HepG2 (cell line): Measurements from ENCODE around the gene FURIN. TPM values are rescaled to one million over a fixed set of nuclear protein-coding genes. Genes with fewer than 3 reads are reported as not detected.

Source experiments
- ARID4A ChIP-seq: sonication (generic); formaldehyde crosslinking; IDR thresholded peaks from 2 replicates; pipeline ENCODE4 v1.5.0; 2020; ENCODE audit warnings: mild to moderate bottlenecking, missing genetic modification reagents, borderline replicate concordance
- ATF2 ChIP-seq: sonication (generic); formaldehyde crosslinking; IDR thresholded peaks from 2 replicates; pipeline ENCODE4 v1.4.0; 2020; ENCODE audit warnings: missing genetic modification reagents
- DNMT1 ChIP-seq: sonication (generic); formaldehyde crosslinking; IDR thresholded peaks from 2 replicates; pipeline ENCODE4 v1.5.1; 2020; ENCODE audit warnings: mild to moderate bottlenecking, missing genetic modification reagents
- HOXA7 ChIP-seq: sonication (generic); formaldehyde crosslinking; IDR thresholded peaks from 2 replicates; pipeline ENCODE4 v1.8.1; 2022; ENCODE audit warnings: mild to moderate bottlenecking, missing genetic modification reagents, moderate library complexity
- SNAI1 ChIP-seq: sonication (generic); formaldehyde crosslinking; IDR thresholded peaks from 2 replicates; pipeline ENCODE4 v1.5.0; 2020; ENCODE audit warnings: mild to moderate bottlenecking, missing genetic modification reagents, borderline replicate concordance
- SOX5 ChIP-seq: IDR thresholded peaks from 2 replicates; pipeline ENCODE4 v1.6.1; 2016; ENCODE audit warnings: borderline replicate concordance
- ZNF30 ChIP-seq: sonication (generic); formaldehyde crosslinking; IDR thresholded peaks from 2 replicates; pipeline ENCODE4 v1.5.0; 2020; ENCODE audit warnings: mild to moderate bottlenecking, missing genetic modification reagents
- ZNF333 ChIP-seq: sonication (generic); formaldehyde crosslinking; IDR thresholded peaks from 2 replicates; pipeline ENCODE4 v1.4.0; 2020; ENCODE audit warnings: mild to moderate bottlenecking, missing genetic modification reagents, borderline replicate concordance
- ZNF709 ChIP-seq: sonication (generic); formaldehyde crosslinking; IDR thresholded peaks from 2 replicates; pipeline ENCODE4 v1.5.0; 2020; ENCODE audit warnings: mild to moderate bottlenecking, missing genetic modification reagents
- ZNF740 ChIP-seq: sonication (generic); formaldehyde crosslinking; IDR thresholded peaks from 2 replicates; pipeline ENCODE4 v1.4.0; 2020; ENCODE audit warnings: missing genetic modification reagents
- polyA plus RNA-seq, 8 experiments: library from polyadenylated mRNA; depleted of rRNA in 3 of 8; stranded (reverse) in 7 of 8; unstranded in 1 of 8; fragments of >200 nt; fragmentation: Illumina TruSeq in 4 of 8; extraction: Trizol in 4 of 8; gene quantifications; 2 replicates each; pipeline versions ENCODE4 v1.2.1 to v1.2.3, GENCODE V29; 2011 to 2016; ENCODE audit warnings: low read depth in 4 of 8, missing spikeins in 1 of 8, mixed read lengths in 1 of 8; ENCODE audit not compliant: insufficient read depth in 1 of 8
- total RNA-seq, 5 experiments: library from RNA; depleted of rRNA; stranded (reverse); fragments of >200 nt; fragmentation: Illumina TruSeq; extraction: Trizol; gene quantifications; 2 replicates each; pipeline ENCODE4 v1.2.3, GENCODE V29; 2016; ENCODE audit warnings: low read depth in 1 of 5

The FURIN gene
- total and polyA plus RNA-seq, 2 of the 13 experiments (the other 11 are each of a cell fraction or from before 2014, with no cell fraction given), result 15.2 to 17.4 TPM

GRCh38 chr15:90890839-90891238 lies 22.5 kb downstream of the FURIN start (continued):
- TF ChIP-seq DNMT1, result no peak
- TF ChIP-seq ZNF333 (CRISPR knock-in tag), result no peak
- no peak for TF ChIP-seq ARID4A
- no peak for TF ChIP-seq ZNF709 (CRISPR knock-in tag)
- no peak for TF ChIP-seq ATF2 (CRISPR knock-in tag)
- TF ChIP-seq SOX5, result no peak
- no peak for TF ChIP-seq ZNF30 (CRISPR knock-in tag)
- no peak for TF ChIP-seq SNAI1 (CRISPR knock-in tag)
- no peak for TF ChIP-seq HOXA7 (CRISPR knock-in tag)
- no peak for TF ChIP-seq ZNF740 (CRISPR knock-in tag)
